ENCODE data around the gene SYNE1.

- TF ChIP-seq CTCF (conservative IDR thresholded peaks at IDR 0.05; ENCODE audit: low read length) = peak; percentile 86
- no peak for TF ChIP-seq EZH2phosphoT487 (IDR thresholded peaks at IDR 0.05; ENCODE audit: borderline replicate concordance, low read depth, low read length)
These were observed 512.6 kb downstream of the SYNE1 start for GRCh38 chr6:152124429-152125074.

Measured in OCI-LY7 (cell line).